K562 (cell line): ENCODE data around the gene MICAL1. TPM values are rescaled to one million over a fixed set of nuclear protein-coding genes. Genes with fewer than 3 reads are reported as not detected.

Experiments used
- CCAR2 ChIP-seq: fragments of 200-400 bp; formaldehyde crosslinking; IDR thresholded peaks from 2 replicates; pipeline ENCODE4 v1.6.1; 2017; ENCODE audit warnings: mild to moderate bottlenecking, low read depth, low read length
- FOXO4 ChIP-seq: fragments of 450-650 bp; formaldehyde crosslinking; IDR thresholded peaks from 2 replicates; pipeline ENCODE4 v1.4.0; 2020; ENCODE audit warnings: mild to moderate bottlenecking, moderate library complexity
- HDAC8 ChIP-seq: fragments of 450-650 bp; IDR thresholded peaks from 2 replicates; pipeline ENCODE4 v1.6.1; 2016; ENCODE audit warnings: mild to moderate bottlenecking, missing genetic modification characterization, moderate library complexity, missing compliant biosample characterization
- MAFK ChIP-seq: IDR thresholded peaks from 2 replicates; pipeline ENCODE4 v1.6.1; 2011; ENCODE audit warnings: low read length, improper control_type of control experiment
- MECOM ChIP-seq: fragments of 250-450 bp; sonication (Bioruptor Pico); IDR thresholded peaks from 2 replicates; pipeline ENCODE4 v1.8.0; 2022; ENCODE audit warnings: inconsistent platforms
- MLLT1 ChIP-seq, 2 experiments: fragments of 450-650 bp; IDR thresholded peaks; 2 replicates each; pipeline ENCODE4 v1.6.1; 2016
- NBN ChIP-seq: fragments of 450-650 bp; IDR thresholded peaks from 2 replicates; pipeline ENCODE4 v1.6.1; 2016; ENCODE audit warnings: low read depth, mild to moderate bottlenecking
- RCOR1 ChIP-seq, 2 experiments: IDR thresholded peaks; 2 replicates each; pipeline ENCODE4 v1.6.1; 2012; ENCODE audit warnings: low read depth in 2 of 2, low read length in 2 of 2, borderline replicate concordance in 1 of 2, improper control_type of control experiment in 1 of 2
- SIN3A ChIP-seq, 2 experiments: fragments of 150-350 bp in 1 of 2; IDR thresholded peaks; 2 replicates each; pipeline ENCODE4 v1.6.1; 2011 to 2016; ENCODE audit warnings: borderline replicate concordance in 2 of 2, low read depth in 2 of 2, low read length in 2 of 2, mild to moderate bottlenecking in 2 of 2, moderate library complexity in 2 of 2; ENCODE audit not compliant: control insufficient read depth in 1 of 2
- ZHX1 ChIP-seq: fragments of 150-350 bp; conservative IDR thresholded peaks from 2 replicates; pipeline ENCODE4 v1.6.1; 2014; ENCODE audit warnings: low read length
- ZNF23 ChIP-seq: fragments of 250-450 bp; sonication (Bioruptor Pico); IDR thresholded peaks from 2 replicates; pipeline ENCODE4 v1.4.0; 2020; ENCODE audit warnings: mild to moderate bottlenecking
- ZNF589 ChIP-seq: fragments of 200-800 bp; sonication (Bioruptor generic); IDR thresholded peaks from 2 replicates; pipeline ENCODE4 v1.6.1; 2016; ENCODE audit warnings: low read depth, missing genetic modification characterization, missing compliant biosample characterization
- ZNF76 ChIP-seq: fragments of 250-450 bp; sonication (Bioruptor Pico); IDR thresholded peaks from 2 replicates; pipeline ENCODE4 v1.4.0; 2020; ENCODE audit warnings: mild to moderate bottlenecking, moderate library complexity, borderline replicate concordance
- polyA plus RNA-seq, 8 experiments: library from polyadenylated mRNA; depleted of rRNA in 4 of 8; stranded (reverse) in 5 of 8; unstranded in 3 of 8; fragments of >200 nt; fragmentation: Nextera tagmentation in 2 of 8; fragmentation: Illumina TruSeq in 1 of 8; extraction: Ambion mirVana in 2 of 8; extraction: Trizol in 1 of 8; gene quantifications; 2 replicates each; pipeline versions ENCODE4 v1.2.1 to v1.2.3, GENCODE V29; 2011 to 2014; ENCODE audit warnings: inconsistent platforms in 1 of 8, missing spikeins in 1 of 8
- total RNA-seq, 7 experiments: library from RNA; depleted of rRNA in 6 of 7; stranded (reverse); fragments of >200 nt in 6 of 7; fragmentation: Illumina TruSeq in 2 of 7; extraction: Trizol in 2 of 7; gene quantifications; 2 replicates each; pipeline versions ENCODE4 v1.2.1 to v1.2.3, GENCODE V29; 2011 to 2021; ENCODE audit warnings: low replicate concordance in 1 of 7

MICAL1 gene
- total and polyA plus RNA-seq, 9 of the 15 experiments (the other 6 are each of a cell fraction or from before 2014, with no cell fraction given), result 0.07 to 15.2 (median 7.0) TPM

GRCh38 chr6:109491207-109491938 lies 35.8 kb upstream of the MICAL1 start (continued):
- TF ChIP-seq SIN3A (IDR thresholded peaks at IDR 0.05; ENCODE audit: borderline replicate concordance in 2 of 2, control insufficient read depth in 1 of 2, low read depth in 2 of 2, low read length in 2 of 2) (no peak), MAFK (peak; percentile 79), ZNF76 (no peak), MLLT1 (IDR thresholded peaks at IDR 0.05) (no peak), ZNF23 (CRISPR knock-in tag) (no peak), RCOR1 (IDR thresholded peaks at IDR 0.05; ENCODE audit: borderline replicate concordance in 1 of 2, low read depth in 2 of 2, low read length in 2 of 2) (peak in 1 of 2 experiments; percentile 35; a peak in 1 of 4 replicates), ZNF589 (CRISPR knock-in tag) (no peak), MECOM (no peak), ZHX1 (no peak), HDAC8 (tag) (no peak), FOXO4 (CRISPR knock-in tag) (no peak), NBN (no peak), CCAR2 (no peak)
